Trophoblast cell (in vitro differentiated cells and primary cell): Measurements from ENCODE around the gene IRF6.

ENCODE experiments used
- DNase-seq, 2 donors: peaks; one replicate each; pipeline ENCODE4 v3.0.0-alpha.2; 2016
- H2AFZ ChIP-seq: 2 replicates; pipeline ENCODE4 v1.6.1; 2013; ENCODE audit warnings: low read length, moderate library complexity, mild to moderate bottlenecking; ENCODE audit not compliant: insufficient read depth, poor library complexity
- H2AK5ac ChIP-seq: 2 replicates; pipeline ENCODE4 v1.6.1; 2013; ENCODE audit warnings: mild to moderate bottlenecking, low read length
- H2BK120ac ChIP-seq: 2 replicates; pipeline ENCODE4 v1.6.1; 2013; ENCODE audit warnings: low read length, mild to moderate bottlenecking, moderate library complexity; ENCODE audit not compliant: insufficient read depth, poor library complexity
- H2BK12ac ChIP-seq: 2 replicates; pipeline ENCODE4 v1.6.1; 2013; ENCODE audit warnings: mild to moderate bottlenecking, low read length, moderate library complexity
- H2BK5ac ChIP-seq: 2 replicates; pipeline ENCODE4 v1.6.1; 2013; ENCODE audit warnings: low read length, low read depth, moderate library complexity, mild to moderate bottlenecking; ENCODE audit not compliant: poor library complexity
- H3K14ac ChIP-seq: 2 replicates; pipeline ENCODE4 v1.6.1; 2013; ENCODE audit warnings: mild to moderate bottlenecking, low read length
- H3K18ac ChIP-seq: 2 replicates; pipeline ENCODE4 v1.6.1; 2013; ENCODE audit warnings: mild to moderate bottlenecking, low read length
- H3K23ac ChIP-seq: 2 replicates; pipeline ENCODE4 v1.6.1; 2013; ENCODE audit warnings: low read length
- H3K27ac ChIP-seq: 2 replicates; pipeline ENCODE4 v1.5.1; 2013; ENCODE audit warnings: low read depth, mild to moderate bottlenecking, inconsistent platforms, low read length, moderate library complexity
- H3K27me3 ChIP-seq: 2 replicates; pipeline ENCODE4 v1.6.1; 2013; ENCODE audit warnings: inconsistent platforms, mild to moderate bottlenecking, low read length, moderate library complexity; ENCODE audit not compliant: insufficient read depth
- H3K36me3 ChIP-seq, 2 experiments: 1 replicate in 1 of 2; 2 replicates in 1 of 2; pipeline ENCODE4 v1.6.1; 2013; ENCODE audit warnings: low read length in 2 of 2, mild to moderate bottlenecking in 2 of 2, moderate library complexity in 1 of 2; ENCODE audit not compliant: insufficient read depth in 2 of 2, control insufficient read depth in 1 of 2
- H3K4ac ChIP-seq: 2 replicates; pipeline ENCODE4 v1.6.1; 2013; ENCODE audit warnings: low read depth, mild to moderate bottlenecking, low read length, moderate library complexity
- H3K4me1 ChIP-seq, 2 experiments: 1 replicate in 1 of 2; 2 replicates in 1 of 2; pipeline ENCODE4 v1.6.1; 2013; ENCODE audit warnings: low read length in 2 of 2, mild to moderate bottlenecking in 2 of 2, moderate library complexity in 1 of 2; ENCODE audit not compliant: insufficient read depth in 2 of 2, control insufficient read depth in 1 of 2
- H3K4me2 ChIP-seq: 2 replicates; pipeline ENCODE4 v1.6.1; 2013; ENCODE audit warnings: inconsistent platforms, mild to moderate bottlenecking, low read length, moderate library complexity
- H3K4me3 ChIP-seq: 2 replicates; pipeline ENCODE4 v1.5.1; 2013; ENCODE audit warnings: mild to moderate bottlenecking, low read depth, low read length, inconsistent platforms
- H3K79me1 ChIP-seq: one replicate; pipeline ENCODE4 v1.6.1; 2013; ENCODE audit warnings: low read length
- H3K79me2 ChIP-seq: 2 replicates; pipeline ENCODE4 v1.6.1; 2013; ENCODE audit warnings: low read length, mild to moderate bottlenecking; ENCODE audit not compliant: control insufficient read depth, insufficient read depth, poor library complexity
- H3K9ac ChIP-seq: 2 replicates; pipeline ENCODE4 v1.6.1; 2013; ENCODE audit warnings: mild to moderate bottlenecking, low read length
- H3K9me3 ChIP-seq: 2 replicates; pipeline ENCODE4 v1.6.1; 2013; ENCODE audit warnings: low read depth, mild to moderate bottlenecking, control low read depth, inconsistent platforms, low read length; ENCODE audit not compliant: insufficient read depth
- H4K12ac ChIP-seq: 2 replicates; pipeline ENCODE4 v1.6.1; 2013; ENCODE audit warnings: low read depth, mild to moderate bottlenecking, low read length, moderate library complexity
- H4K8ac ChIP-seq: 2 replicates; pipeline ENCODE4 v1.6.1; 2013; ENCODE audit warnings: low read depth, mild to moderate bottlenecking, low read length, moderate library complexity
- H4K91ac ChIP-seq: one replicate; pipeline ENCODE4 v1.6.1; 2013; ENCODE audit warnings: low read depth, mild to moderate bottlenecking, low read length, moderate library complexity
- WGBS: extraction: QIAGEN DNeasy Blood & Tissue Kit; methylation state at CpG from one replicate; pipeline ENCODE4 v1.1.7; 2013; ENCODE audit warnings: missing lambda C conversion rate; ENCODE audit not compliant: insufficient read length, insufficient coverage; ENCODE audit errors: extremely low coverage; 5-methylcytosine and 5-hydroxymethylcytosine counted together

Gene IRF6

GRCh38 chr1:209778102-209778501 is 27.8 kb downstream of the IRF6 start:
- Histone ChIP-seq H3K4me3 (no peak overlapping the region), H3K18ac (no peak overlapping the region), H3K79me1 (no peaks in the 10 kb centered on the region), H3K23ac (no peak overlapping the region), H3K9me3 (no peaks in the 10 kb centered on the region), H4K12ac (no peak overlapping the region), H2BK12ac (no peak overlapping the region), H4K8ac (no peak overlapping the region), H3K36me3 (peaks cover 2 to 3% of the 10 kb centered on the region in 2 experiments), H3K4me2 (no peak overlapping the region), H3K4me1 (peaks cover 4% of the 10 kb centered on the region in 2 experiments), H3K27ac (no peak overlapping the region), H3K9ac (no peak overlapping the region), H3K27me3 (no peaks in the 10 kb centered on the region), H2BK120ac (no peak overlapping the region), H2AK5ac (no peak overlapping the region), H2BK5ac (no peak overlapping the region), H4K91ac (no peak overlapping the region), H3K79me2 (no peaks in the 10 kb centered on the region), H2AFZ (no peak overlapping the region), H3K4ac (no peak overlapping the region), H3K14ac (no peak overlapping the region)
- DNase-seq = no peak
- WGBS = no CpG with 5 or more reads among the region's 1 CpG

GRCh38 chr1:209777587-209777986 is 28.4 kb downstream of the IRF6 start:
- no peak overlapping the region for H3K14ac ChIP-seq
- H2BK120ac ChIP-seq = no peak overlapping the region
- H3K27me3 ChIP-seq = no peaks in the 10 kb centered on the region
- no peak overlapping the region for H3K4me2 ChIP-seq
- no peak overlapping the region for H4K12ac ChIP-seq
- no peak overlapping the region for H4K8ac ChIP-seq
- no peak overlapping the region for H3K23ac ChIP-seq
- H3K9ac ChIP-seq = no peak overlapping the region
- no peak overlapping the region for H4K91ac ChIP-seq
- H3K4me1 ChIP-seq = peaks cover 4% of the 10 kb centered on the region in 2 experiments
- no peak overlapping the region for H2BK12ac ChIP-seq
- peaks cover 0 to under 1% of the 10 kb centered on the region in 2 experiments for H3K36me3 ChIP-seq
- H3K79me1 ChIP-seq = no peaks in the 10 kb centered on the region
- WGBS = no CpG with 5 or more reads among the region's 2 CpGs
- no peak overlapping the region for H2BK5ac ChIP-seq
- no peak overlapping the region for H3K18ac ChIP-seq
- H3K4ac ChIP-seq = no peak overlapping the region
- no peak overlapping the region for H3K27ac ChIP-seq
- H3K79me2 ChIP-seq = no peaks in the 10 kb centered on the region
- H3K9me3 ChIP-seq = no peaks in the 10 kb centered on the region
- H2AFZ ChIP-seq = no peak overlapping the region
- DNase-seq = no peak
- H2AK5ac ChIP-seq = no peak overlapping the region
- H3K4me3 ChIP-seq = no peak overlapping the region

GRCh38 chr1:209775678-209776077 is 30.3 kb downstream of the IRF6 start:
- no peaks in the 10 kb centered on the region for H3K79me2 ChIP-seq
- H3K9ac ChIP-seq = no peak overlapping the region
- H3K4me1 ChIP-seq = no peaks in the 10 kb centered on the region
- no peak for DNase-seq
- peaks cover 8% of the 10 kb centered on the region for H3K9me3 ChIP-seq
- no peaks in the 10 kb centered on the region for H3K79me1 ChIP-seq
- no peak overlapping the region for H3K27ac ChIP-seq
- H3K14ac ChIP-seq = no peak overlapping the region
- H3K23ac ChIP-seq = no peak overlapping the region
- no peak overlapping the region for H3K4me2 ChIP-seq
- WGBS = no CpG with 5 or more reads among the region's 2 CpGs
- H2BK12ac ChIP-seq = no peak overlapping the region
- H4K12ac ChIP-seq = no peak overlapping the region
- no peaks in the 10 kb centered on the region for H3K27me3 ChIP-seq
- H4K8ac ChIP-seq = no peak overlapping the region
- no peak overlapping the region for H2AFZ ChIP-seq
- peaks cover 0 to 2% of the 10 kb centered on the region in 2 experiments for H3K36me3 ChIP-seq
- H3K4ac ChIP-seq = no peak overlapping the region
- H2BK120ac ChIP-seq = no peak overlapping the region
- H4K91ac ChIP-seq = no peak overlapping the region
- no peak overlapping the region for H3K4me3 ChIP-seq
- H2BK5ac ChIP-seq = no peak overlapping the region
- no peak overlapping the region for H3K18ac ChIP-seq
- no peak overlapping the region for H2AK5ac ChIP-seq

GRCh38 chr1:209774592-209774991 is 31.4 kb downstream of the IRF6 start:
- no peak for DNase-seq
- Histone ChIP-seq H3K4me1 (peaks cover 8 to 10% of the 10 kb centered on the region in 2 experiments), H3K4me2 (no peak overlapping the region), H2BK120ac (no peak overlapping the region), H2AFZ (no peak overlapping the region), H3K18ac (no peak overlapping the region), H3K79me1 (peaks cover 7% of the 10 kb centered on the region), H3K9me3 (peaks cover 14% of the 10 kb centered on the region), H3K79me2 (peaks cover 2% of the 10 kb centered on the region), H4K91ac (no peak overlapping the region), H3K4ac (no peak overlapping the region), H4K8ac (no peak overlapping the region), H2BK5ac (no peak overlapping the region), H3K23ac (no peak overlapping the region), H4K12ac (no peak overlapping the region), H3K4me3 (no peak overlapping the region), H3K9ac (no peak overlapping the region), H3K27me3 (no peaks in the 10 kb centered on the region), H3K36me3 (peaks cover 0 to 2% of the 10 kb centered on the region in 2 experiments), H3K14ac (no peak overlapping the region), H3K27ac (no peak overlapping the region), H2BK12ac (no peak overlapping the region), H2AK5ac (no peak overlapping the region)
- no CpG with 5 or more reads among the region's 1 CpG for WGBS
